GM06990 (cell line): Measurements from ENCODE around the gene TLR10.

Experiments used
- DNase-seq: peaks from one replicate; pipeline ENCODE4 v3.0.0-alpha.2; 2011; ENCODE audit not compliant: insufficient read length; ENCODE audit errors: extremely low read depth
- H3K27me3 ChIP-seq: replicated peaks from 2 replicates; pipeline ENCODE4 v1.6.0; 2011; ENCODE audit warnings: low read length; ENCODE audit not compliant: control insufficient read depth, insufficient read depth
- H3K36me3 ChIP-seq: 2 replicates; pipeline ENCODE4 v1.5.1; 2011; ENCODE audit warnings: low read length; ENCODE audit not compliant: control insufficient read depth, insufficient read depth
- H3K4me3 ChIP-seq: replicated peaks from 2 replicates; pipeline ENCODE4 v1.5.1; 2011; ENCODE audit warnings: low read depth, mild to moderate bottlenecking, control low read depth, low read length
- TF ChIP-seq, protein P1 (sequence below): IDR thresholded peaks from 2 replicates; pipeline ENCODE4 v1.5.1; 2011; ENCODE audit warnings: low read length, control low read depth, mild to moderate bottlenecking, inconsistent platforms; ENCODE audit not compliant: insufficient read depth, poor library complexity, severe bottlenecking

Gene TLR10

DNA sequence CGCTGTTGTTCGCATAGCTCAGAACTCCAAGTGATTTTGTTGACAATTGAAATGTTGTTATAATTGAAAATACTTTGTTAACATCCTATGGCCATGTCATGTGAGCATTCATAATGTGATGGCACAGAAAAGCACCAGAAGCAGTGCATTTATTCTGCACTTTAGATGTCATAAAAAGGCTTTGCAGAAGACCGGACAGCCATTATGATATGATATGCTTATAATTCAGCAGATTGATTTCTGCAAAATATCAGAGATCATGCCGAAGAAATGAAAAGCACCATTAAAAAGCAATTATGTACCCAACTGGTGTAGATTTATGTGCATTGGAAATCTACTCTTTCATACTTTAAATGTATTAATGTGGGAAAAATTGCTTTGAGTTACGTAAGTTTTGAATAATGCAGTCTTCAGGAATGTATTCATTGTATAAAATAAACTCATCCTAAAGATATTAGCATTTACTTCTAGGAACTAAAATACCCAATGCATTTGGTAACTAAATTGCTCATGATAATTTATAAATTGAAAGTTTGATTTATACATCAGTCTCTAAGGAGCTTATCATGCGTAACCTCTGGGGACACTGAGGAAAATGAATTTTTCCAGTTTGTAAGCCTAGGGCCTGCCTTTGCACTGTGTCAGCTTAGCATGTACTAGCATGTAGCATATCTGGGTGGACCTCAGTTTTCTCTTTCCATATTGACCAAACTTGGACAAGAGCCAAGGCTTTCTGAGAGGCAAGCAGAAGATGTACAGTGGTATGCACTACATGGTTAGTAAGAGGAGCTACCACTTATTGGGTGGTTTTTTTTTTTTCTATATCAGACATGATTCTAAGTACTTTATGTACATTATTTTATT lies 43.6 kb downstream of the TLR10 start:
- H3K36me3 ChIP-seq: no peaks in the 10 kb centered on the region
- TF ChIP-seq, protein P1, sequence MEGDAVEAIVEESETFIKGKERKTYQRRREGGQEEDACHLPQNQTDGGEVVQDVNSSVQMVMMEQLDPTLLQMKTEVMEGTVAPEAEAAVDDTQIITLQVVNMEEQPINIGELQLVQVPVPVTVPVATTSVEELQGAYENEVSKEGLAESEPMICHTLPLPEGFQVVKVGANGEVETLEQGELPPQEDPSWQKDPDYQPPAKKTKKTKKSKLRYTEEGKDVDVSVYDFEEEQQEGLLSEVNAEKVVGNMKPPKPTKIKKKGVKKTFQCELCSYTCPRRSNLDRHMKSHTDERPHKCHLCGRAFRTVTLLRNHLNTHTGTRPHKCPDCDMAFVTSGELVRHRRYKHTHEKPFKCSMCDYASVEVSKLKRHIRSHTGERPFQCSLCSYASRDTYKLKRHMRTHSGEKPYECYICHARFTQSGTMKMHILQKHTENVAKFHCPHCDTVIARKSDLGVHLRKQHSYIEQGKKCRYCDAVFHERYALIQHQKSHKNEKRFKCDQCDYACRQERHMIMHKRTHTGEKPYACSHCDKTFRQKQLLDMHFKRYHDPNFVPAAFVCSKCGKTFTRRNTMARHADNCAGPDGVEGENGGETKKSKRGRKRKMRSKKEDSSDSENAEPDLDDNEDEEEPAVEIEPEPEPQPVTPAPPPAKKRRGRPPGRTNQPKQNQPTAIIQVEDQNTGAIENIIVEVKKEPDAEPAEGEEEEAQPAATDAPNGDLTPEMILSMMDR: no peak

DNA sequence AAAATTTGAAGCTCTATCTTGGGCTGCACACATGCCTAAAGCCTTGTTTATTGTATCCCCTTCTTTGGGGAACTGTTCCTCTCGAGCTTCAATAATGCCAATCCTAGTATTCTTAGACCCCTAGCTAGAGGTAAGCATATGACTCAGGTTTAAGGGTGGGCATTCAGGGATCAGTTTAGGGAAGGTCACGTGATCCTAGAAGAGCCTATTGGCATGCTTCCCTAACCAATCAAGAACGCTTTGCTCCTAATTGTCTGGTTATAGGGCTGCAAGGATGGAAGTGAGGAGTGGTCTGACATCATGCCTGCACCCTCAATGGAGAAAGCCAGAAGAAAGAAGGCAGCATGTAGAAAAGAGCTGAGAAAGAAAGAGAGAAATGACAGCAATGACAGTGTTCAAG lies 46.9 kb downstream of the TLR10 start:
- no peaks in the 10 kb centered on the region for H3K36me3 ChIP-seq
- H3K4me3 ChIP-seq: no peak overlapping the region
- H3K27me3 ChIP-seq: no peaks in the 10 kb centered on the region
- DNase-seq: no peak
- TF ChIP-seq, protein P1: no peak

More for the DNA sequence above, 43.6 kb downstream of the TLR10 start:
- H3K27me3 ChIP-seq: no peaks in the 10 kb centered on the region
- DNase-seq: no peak
- H3K4me3 ChIP-seq: no peak overlapping the region

DNA sequence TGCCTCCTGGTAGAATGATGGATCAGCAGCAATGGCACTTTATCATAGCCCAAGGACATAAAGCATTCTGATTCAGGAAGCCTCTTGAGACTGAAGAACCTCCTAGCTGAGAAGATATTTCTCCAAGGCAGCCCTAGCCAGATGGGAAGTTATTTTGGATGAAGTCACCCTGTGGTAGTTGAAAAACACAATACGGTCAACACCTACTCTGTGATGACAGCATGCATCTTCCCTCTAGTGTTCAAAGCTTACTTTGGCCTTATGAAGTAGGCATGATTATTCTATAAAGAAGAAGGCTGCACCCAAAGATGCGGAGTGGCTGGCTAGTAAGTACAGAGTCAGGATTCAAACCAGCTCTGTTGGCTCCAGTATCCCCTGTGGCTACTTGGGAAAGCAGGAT lies 47.9 kb downstream of the TLR10 start:
- no peaks in the 10 kb centered on the region for H3K27me3 ChIP-seq
- no peak overlapping the region for H3K4me3 ChIP-seq
- H3K36me3 ChIP-seq: no peaks in the 10 kb centered on the region
- DNase-seq: no peak
- TF ChIP-seq, protein P1: no peak

DNA sequence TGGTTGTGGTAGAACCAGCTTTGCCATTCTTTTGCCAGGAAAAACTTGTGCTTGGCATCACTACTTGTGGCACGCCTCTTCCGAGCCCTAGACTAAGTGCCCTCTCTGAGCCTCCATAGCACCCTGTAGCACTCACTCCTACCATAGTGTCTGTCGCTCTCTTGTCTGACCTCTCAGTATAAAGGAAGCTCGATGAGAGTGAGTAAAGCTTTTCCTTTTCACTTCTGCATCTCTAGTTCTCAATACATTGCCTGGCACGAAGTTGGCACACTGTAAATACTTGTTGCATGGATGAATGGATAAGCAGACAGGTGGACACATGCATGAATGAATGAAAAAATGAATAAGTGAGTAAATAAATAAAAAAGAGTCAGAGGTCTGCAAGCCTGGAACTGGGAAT lies 48.3 kb downstream of the TLR10 start:
- TF ChIP-seq, protein P1: no peak

DNA sequence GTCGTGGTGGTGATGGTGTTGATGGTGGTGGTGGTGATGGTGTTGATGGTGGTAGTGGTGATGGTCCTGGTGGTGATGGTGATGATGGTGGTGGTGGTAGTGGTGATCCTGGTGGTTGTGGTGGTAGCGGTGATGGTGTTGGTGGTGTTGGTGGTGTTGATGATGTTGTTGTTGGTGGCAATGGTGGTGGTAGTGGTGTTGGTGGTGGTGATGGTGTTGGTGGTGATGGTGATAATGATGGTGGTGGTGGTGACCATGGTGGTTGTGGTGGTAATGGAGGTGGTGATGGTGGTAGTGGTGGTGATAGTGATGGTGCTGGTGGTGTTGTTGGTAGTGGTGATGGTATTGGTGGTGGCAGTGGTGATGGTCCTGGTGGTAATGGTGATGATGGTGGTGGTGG lies 49.1 kb downstream of the TLR10 start:
- H3K4me3 ChIP-seq: no peak overlapping the region
- H3K36me3 ChIP-seq: no peaks in the 10 kb centered on the region
- no peaks in the 10 kb centered on the region for H3K27me3 ChIP-seq
- no peak for DNase-seq
- TF ChIP-seq, protein P1: no peak

More for the DNA sequence above, 48.3 kb downstream of the TLR10 start:
- Histone ChIP-seq H3K36me3 (no peaks in the 10 kb centered on the region), H3K4me3 (no peak overlapping the region), H3K27me3 (no peaks in the 10 kb centered on the region)
- no peak for DNase-seq
